NCI-H1105 treated with DMSO at 0.1 percent for 48 hours (cell line): ENCODE measurements around the gene PPP1R10.
A peak's percentile ranks its signal among the peaks of the same experiment; 100 is the strongest.

Experiments used
- DNase-seq: peaks from one replicate; lab custom pipeline; 2025; lab: John Stamatoyannopoulos, UW

Gene PPP1R10

GRCh38 chr6:30556066-30556905 lies 60.8 kb downstream of the PPP1R10 start, which contains the start of gene GNL1:
Gene GNL1 (minus strand): TSS chr6:30556489. CDS start chr6:30556203, 286 bp downstream.
- peak; percentile 86 for DNase-seq

DNA sequence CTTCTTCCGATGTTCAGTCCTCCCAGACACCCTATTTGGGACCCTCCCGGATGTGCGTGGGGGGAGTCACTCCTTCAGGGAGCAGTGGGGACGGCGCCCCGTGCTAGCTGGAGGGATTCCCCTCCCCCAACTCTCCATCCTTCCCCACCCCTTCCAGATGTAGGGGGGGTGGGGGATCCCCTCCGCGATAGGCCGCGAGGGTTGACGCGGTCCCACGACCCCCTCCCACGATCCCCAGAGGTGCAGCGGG lies 61.3 kb downstream of the PPP1R10 start:
- no peak for DNase-seq

DNA sequence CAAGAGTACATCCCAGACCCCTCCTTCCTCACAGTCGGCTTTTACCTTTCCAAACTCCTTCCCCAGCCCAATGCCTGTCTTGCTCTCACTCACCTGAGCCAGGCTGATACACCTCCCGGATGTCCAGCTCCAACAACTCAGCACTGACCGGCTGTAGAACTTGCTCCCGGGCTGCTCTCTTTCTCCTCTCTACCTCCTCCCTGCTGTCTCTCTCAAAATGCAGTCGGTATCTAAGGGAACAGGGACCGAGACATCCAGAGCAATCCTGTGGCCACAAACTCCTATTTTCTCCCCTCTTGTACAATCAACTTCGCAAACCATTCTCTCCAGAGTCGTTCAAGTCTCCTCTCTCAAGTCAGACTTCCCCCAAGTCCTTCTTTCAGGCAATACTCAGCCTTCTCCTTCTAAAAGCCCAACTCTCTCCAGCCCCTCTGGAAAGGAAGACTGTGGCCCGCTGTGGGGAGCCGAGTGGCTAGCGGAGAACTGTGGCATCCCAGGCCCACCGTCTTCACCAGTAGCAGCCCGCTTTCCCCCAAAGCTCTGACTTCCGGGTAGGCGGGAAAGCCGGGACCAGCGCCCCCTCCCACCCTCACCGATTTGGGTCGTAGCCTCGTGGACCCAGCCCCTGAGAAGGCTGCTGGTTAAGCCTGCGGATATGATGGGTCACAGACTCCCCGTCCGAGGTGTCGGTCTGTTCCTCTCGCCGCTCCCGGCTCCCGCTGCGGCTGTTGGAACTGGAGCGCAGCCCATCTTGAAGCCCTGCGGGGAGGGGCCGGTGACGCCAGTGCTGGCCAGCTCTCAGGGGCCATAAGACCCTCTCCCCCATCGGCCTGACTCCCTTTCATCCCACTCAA lies 61.9 kb downstream of the PPP1R10 start:
- peak; percentile 16 for DNase-seq

DNA sequence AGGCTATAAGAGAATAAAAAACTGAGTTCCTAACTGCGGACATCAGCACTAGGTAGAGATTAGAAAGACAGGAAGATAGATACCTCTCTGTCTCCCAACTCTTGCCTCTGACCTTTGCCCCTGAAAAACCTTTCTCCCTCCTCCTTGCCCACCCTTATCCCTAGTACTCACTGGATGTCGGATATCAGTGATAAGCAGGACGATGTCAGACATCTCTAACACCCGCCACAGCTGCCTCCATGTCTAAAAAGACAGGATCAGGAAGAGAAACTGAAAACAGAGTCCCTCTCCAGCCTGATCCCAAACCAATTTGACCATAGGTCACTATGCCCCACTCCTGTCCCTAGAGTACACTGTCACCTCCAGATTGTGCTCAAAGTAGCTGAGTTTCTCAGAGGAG lies 62.6 kb downstream of the PPP1R10 start:
- DNase-seq: no peak
